Colonic mucosa (tissue), 4 donors: ENCODE results near the gene PRRC2A. TPM values are rescaled to one million over a fixed set of nuclear protein-coding genes. Genes with fewer than 3 reads are reported as not detected.

Experiments
- DNase-seq: peaks from one replicate; pipeline ENCODE4 v3.0.0-alpha.2; 2020
- H3K27ac ChIP-seq: fragments of 200-600 bp; one replicate; pipeline ENCODE4 v1.8.0; 2021
- H3K27me3 ChIP-seq: fragments of 200-600 bp; one replicate; pipeline ENCODE4 v1.8.0; 2021
- H3K36me3 ChIP-seq: fragments of 200-600 bp; one replicate; pipeline ENCODE4 v1.8.0; 2021
- H3K4me1 ChIP-seq: fragments of 200-600 bp; one replicate; pipeline ENCODE4 v1.8.0; 2021; ENCODE audit warnings: mild to moderate bottlenecking
- H3K4me3 ChIP-seq: fragments of 200-600 bp; one replicate; pipeline ENCODE4 v1.8.0; 2021
- H3K9ac ChIP-seq, 2 donors: one replicate each; pipeline ENCODE4 v1.7.0; 2013; ENCODE audit warnings: control low read depth in 2 of 2, low read depth in 2 of 2, low read length in 2 of 2
- H3K9me3 ChIP-seq: fragments of 200-600 bp; one replicate; pipeline ENCODE4 v1.8.0; 2021
- CTCF ChIP-seq: fragments of 200-600 bp; IDR thresholded peaks from one replicate; pipeline ENCODE4 v1.8.0; 2022; ENCODE audit warnings: antibody characterized with exemption, mild to moderate bottlenecking
- intact Hi-C: fragments of 100-400 bp; cut with DNase I; formaldehyde crosslinking; loops from one replicate; pipeline ENCODE4 v1.14.1; 2022
- total RNA-seq, 2 donors: library from RNA; stranded (reverse); fragmentation: NEBNext Ultra II Directional in 1 of 2; extraction: Animal tissue kit (Norgen Biotek cat#: 25700) in 1 of 2; gene quantifications; one replicate each; pipeline ENCODE4 v1.2.1, GENCODE V29; 2021
- donor health status: healthy.
- donor health status: DM: no; HTN: no; CAD: no.
- donor health status: DM: no; HTN: no; CAD: no.

The PRRC2A gene
- total RNA-seq, 2 donors from 2014 or later = 107 to 171 TPM

- intact Hi-C loops = no loop called here
- H3K27me3 ChIP-seq = no peaks in the 10 kb centered on the region
- peak overlapping the region; percentile 89 for H3K27ac ChIP-seq
- no peak for DNase-seq
- TF ChIP-seq CTCF = no peak
- peak overlapping the region; percentile 76 for H3K4me3 ChIP-seq
- peak overlapping the region in 1 of 2 donors; percentile 94 for H3K9ac ChIP-seq
- no peaks in the 10 kb centered on the region for H3K9me3 ChIP-seq
- H3K4me1 ChIP-seq = peaks cover 22% of the 10 kb centered on the region
- no peaks in the 10 kb centered on the region for H3K36me3 ChIP-seq
These were observed 41.0 kb downstream of the PRRC2A start for GRCh38 chr6:31661262-31662123.

- H3K9me3 ChIP-seq = no peaks in the 10 kb centered on the region
- no peak for DNase-seq
- no peak overlapping the region for H3K27ac ChIP-seq
- H3K9ac ChIP-seq = peak overlapping the region in 1 of 2 donors; percentile 26
- intact Hi-C loops = no loop called here
- no peaks in the 10 kb centered on the region for H3K36me3 ChIP-seq
- TF ChIP-seq CTCF = no peak
- H3K4me3 ChIP-seq = no peak overlapping the region
- no peaks in the 10 kb centered on the region for H3K27me3 ChIP-seq
- H3K4me1 ChIP-seq = peaks cover 27% of the 10 kb centered on the region
These were observed 41.7 kb downstream of the PRRC2A start for GRCh38 chr6:31662124-31662723.

GRCh38 chr6:31663126-31663960, 42.8 kb downstream of the PRRC2A start:
- intact Hi-C loops = no loop called here
- Histone ChIP-seq H3K36me3 (peaks cover 3% of the 10 kb centered on the region), H3K4me3 (peak overlapping the region; percentile 87), H3K27ac (peak overlapping the region; percentile 91), H3K9ac (peak overlapping the region; percentile 71 to 96), H3K4me1 (peaks cover 27% of the 10 kb centered on the region), H3K9me3 (no peaks in the 10 kb centered on the region), H3K27me3 (no peaks in the 10 kb centered on the region)
- no peak for DNase-seq
- no peak for TF ChIP-seq CTCF

GRCh38 chr6:31663961-31664789, 43.7 kb downstream of the PRRC2A start:
- Histone ChIP-seq H3K4me1 (peaks cover 23% of the 10 kb centered on the region), H3K4me3 (peak overlapping the region; percentile 87), H3K27me3 (no peaks in the 10 kb centered on the region), H3K9me3 (no peaks in the 10 kb centered on the region), H3K27ac (peak overlapping the region; percentile 91), H3K36me3 (peaks cover 9% of the 10 kb centered on the region), H3K9ac (peak overlapping the region; percentile 71 to 96)
- no peak for DNase-seq
- TF ChIP-seq CTCF = no peak
- intact Hi-C loops = no loop called here
